Measurements from ENCODE around the gene SOX18.
A peak's percentile ranks its signal among the peaks of the same experiment; 100 is the strongest.
"Not testable (repeated sequence)": the region's sequence is repeated elsewhere in the genome, so short reads cannot be mapped to it uniquely, and the experiment has no call there.

The SOX18 gene

GRCh38 chr20:64049060-64049877, at the start of gene SOX18:
Gene SOX18 (minus strand): TSS chr20:64049639. CDS start chr20:64049516, 123 bp downstream.
- DNase-seq (ENCODE audit: extremely low spot score, insufficient read length, low read depth) (no peak), FAIRE-seq (no peak)

DNA sequence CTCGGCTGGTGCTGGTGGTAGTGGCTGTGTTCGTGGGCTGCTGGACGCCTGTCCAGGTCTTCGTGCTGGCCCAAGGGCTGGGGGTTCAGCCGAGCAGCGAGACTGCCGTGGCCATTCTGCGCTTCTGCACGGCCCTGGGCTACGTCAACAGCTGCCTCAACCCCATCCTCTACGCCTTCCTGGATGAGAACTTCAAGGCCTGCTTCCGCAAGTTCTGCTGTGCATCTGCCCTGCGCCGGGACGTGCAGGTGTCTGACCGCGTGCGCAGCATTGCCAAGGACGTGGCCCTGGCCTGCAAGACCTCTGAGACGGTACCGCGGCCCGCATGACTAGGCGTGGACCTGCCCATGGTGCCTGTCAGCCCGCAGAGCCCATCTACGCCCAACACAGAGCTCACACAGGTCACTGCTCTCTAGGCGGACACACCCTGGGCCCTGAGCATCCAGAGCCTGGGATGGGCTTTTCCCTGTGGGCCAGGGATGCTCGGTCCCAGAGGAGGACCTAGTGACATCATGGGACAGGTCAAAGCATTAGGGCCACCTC, 49.1 kb upstream of the SOX18 start:
- DNase-seq (ENCODE audit: extremely low spot score, insufficient read length, low read depth) (no peak), FAIRE-seq (no peak)

DNA sequence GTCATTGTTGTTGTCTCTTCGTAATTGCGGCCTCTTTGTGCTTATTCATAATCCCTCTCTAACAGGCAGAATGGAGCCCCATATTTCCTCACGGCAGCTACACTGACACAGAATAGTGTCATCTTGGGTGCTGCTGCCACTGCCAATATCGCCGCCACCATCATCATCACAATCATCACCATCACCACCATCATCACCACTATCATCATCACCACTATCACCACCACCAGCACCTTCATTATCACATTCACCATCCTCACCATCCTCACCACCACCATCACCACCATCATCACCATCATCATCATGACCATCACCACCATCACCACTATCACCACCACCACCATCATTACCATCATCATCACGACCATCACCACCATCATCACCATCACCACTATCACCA, 47.1 kb upstream of the SOX18 start:
- no peak for DNase-seq (ENCODE audit: extremely low spot score, insufficient read length, low read depth)
- FAIRE-seq, result peak; percentile 5

- no peak for FAIRE-seq
- DNase-seq (ENCODE audit: extremely low spot score, insufficient read length, low read depth), result no peak
Measured at GRCh38 chr20:64095927-64096326, 46.5 kb upstream of the SOX18 start.

- FAIRE-seq, result no peak
- DNase-seq (ENCODE audit: extremely low spot score, insufficient read length, low read depth), result no peak
Measured at GRCh38 chr20:64095455-64095854, 46.0 kb upstream of the SOX18 start.

DNA sequence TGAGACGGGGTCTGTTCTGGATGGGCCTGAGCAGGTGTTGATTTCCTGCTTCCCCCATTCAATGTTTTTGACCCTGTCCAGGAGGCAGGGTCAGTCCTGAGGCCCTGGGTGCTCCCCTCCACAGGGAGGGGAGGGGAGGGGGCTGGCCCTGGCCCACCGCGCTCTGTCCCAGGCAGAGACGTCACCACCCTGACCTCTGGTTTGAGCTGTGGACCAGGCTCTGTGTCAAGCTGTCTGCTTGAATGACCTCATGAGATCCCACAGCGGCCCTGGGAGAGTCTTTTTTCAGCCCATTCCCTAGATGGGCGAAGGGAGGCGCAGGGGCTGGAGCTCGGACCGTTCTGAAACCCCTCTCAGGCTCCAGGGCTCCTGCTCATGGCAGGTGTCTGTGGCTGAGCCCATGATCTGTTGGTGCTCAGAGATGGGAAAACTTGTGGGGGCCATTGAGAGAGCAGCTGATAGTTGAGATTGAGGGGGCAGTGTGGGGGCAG, 43.6 kb upstream of the SOX18 start:
- FAIRE-seq (no peak), DNase-seq (ENCODE audit: extremely low spot score, insufficient read length, low read depth) (no peak)

- DNase-seq (ENCODE audit: extremely low spot score, insufficient read length, low read depth), result no peak
- no peak for FAIRE-seq
Measured at GRCh38 chr20:64092258-64093012, 43.0 kb upstream of the SOX18 start.

DNA sequence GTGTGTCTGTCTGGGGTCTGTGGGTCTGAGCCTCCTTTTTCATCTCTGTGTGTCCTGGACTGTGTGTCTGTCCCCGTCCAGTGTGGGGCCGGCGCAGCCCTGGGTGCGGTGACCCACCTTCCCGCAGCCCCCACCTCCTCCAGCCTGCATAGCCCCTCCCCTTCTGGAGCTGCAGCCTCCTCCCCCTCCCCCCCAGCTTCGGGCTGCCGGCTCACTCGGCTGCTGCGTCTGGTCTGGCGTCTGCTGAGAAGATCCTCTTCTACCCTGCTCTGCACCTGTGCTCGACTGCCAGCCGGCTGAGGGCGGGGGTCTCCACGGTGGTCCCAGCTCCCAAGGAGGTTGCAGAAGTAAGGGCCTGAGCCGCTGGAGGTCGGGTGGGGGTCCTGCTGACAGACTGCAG, 42.3 kb upstream of the SOX18 start:
- DNase-seq (ENCODE audit: extremely low spot score, insufficient read length, low read depth), result no peak
- no peak for FAIRE-seq

GRCh38 chr20:64091340-64091739, 41.9 kb upstream of the SOX18 start:
- no peak for DNase-seq (ENCODE audit: extremely low spot score, insufficient read length, low read depth)
- FAIRE-seq, result no peak

DNA sequence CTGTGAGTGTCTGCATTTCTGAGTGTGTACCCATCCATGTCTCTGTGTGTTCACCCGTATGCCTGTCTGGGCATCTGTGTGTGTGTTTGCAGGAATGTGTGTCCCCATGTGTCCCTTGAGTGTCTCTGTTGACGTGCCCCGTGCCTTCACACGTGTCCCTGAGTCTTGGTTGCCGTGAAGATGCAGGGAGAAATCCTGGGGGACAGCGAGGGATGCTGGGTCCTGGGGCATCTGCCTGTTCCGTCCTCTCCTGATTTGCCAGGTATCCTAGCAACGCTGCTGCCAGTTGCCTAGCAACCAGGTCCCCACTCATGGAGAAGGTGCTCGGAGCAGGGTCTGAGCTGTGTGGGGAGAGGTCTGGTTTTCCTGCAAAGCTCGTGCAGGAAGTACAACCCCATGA, 40.7 kb upstream of the SOX18 start:
- DNase-seq (ENCODE audit: extremely low spot score, insufficient read length, low read depth), result no peak
- no peak for FAIRE-seq

GRCh38 chr20:64088586-64088985, 39.1 kb upstream of the SOX18 start:
- not testable (repeated sequence) for FAIRE-seq; DNase-seq (ENCODE audit: extremely low spot score, insufficient read length, low read depth)

DNA sequence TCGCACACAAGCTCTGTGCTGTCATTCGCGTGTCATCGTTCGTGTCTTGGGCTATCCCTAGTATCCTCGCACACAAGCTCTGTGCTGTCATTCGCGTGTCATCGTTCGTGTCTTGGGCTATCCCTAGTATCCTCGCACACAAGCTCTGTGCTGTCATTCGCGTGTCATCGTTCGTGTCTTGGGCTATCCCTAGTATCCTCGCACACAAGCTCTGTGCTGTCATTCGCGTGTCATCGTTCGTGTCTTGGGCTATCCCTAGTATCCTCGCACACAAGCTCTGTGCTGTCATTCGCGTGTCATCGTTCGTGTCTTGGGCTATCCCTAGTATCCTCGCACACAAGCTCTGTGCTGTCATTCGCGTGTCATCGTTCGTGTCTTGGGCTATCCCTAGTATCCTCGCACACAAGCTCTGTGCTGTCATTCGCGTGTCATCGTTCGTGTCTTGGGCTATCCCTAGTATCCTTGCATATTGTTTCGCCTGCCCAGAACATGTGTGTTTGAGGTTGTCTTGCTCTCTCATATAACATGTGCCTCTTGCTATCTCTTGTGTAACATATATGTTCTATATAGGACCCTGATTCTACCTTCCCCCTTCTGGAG, 37.9 kb upstream of the SOX18 start:
- not testable (repeated sequence) for FAIRE-seq; DNase-seq (ENCODE audit: extremely low spot score, insufficient read length, low read depth)

GRCh38 chr20:64086801-64087200, 37.4 kb upstream of the SOX18 start:
- FAIRE-seq (no peak), DNase-seq (ENCODE audit: extremely low spot score, insufficient read length, low read depth) (no peak)

- DNase-seq (ENCODE audit: extremely low spot score, insufficient read length, low read depth) (no peak), FAIRE-seq (no peak)
Measured at GRCh38 chr20:64084685-64085152, 35.3 kb upstream of the SOX18 start.

- no peak for DNase-seq (ENCODE audit: extremely low spot score, insufficient read length, low read depth)
- FAIRE-seq, result no peak
Measured at GRCh38 chr20:64083804-64084684, 34.6 kb upstream of the SOX18 start, which contains the start of gene LKAAEAR1. Gene LKAAEAR1 (minus strand): TSS chr20:64084398. CDS start chr20:64084219, 179 bp downstream.

DNA sequence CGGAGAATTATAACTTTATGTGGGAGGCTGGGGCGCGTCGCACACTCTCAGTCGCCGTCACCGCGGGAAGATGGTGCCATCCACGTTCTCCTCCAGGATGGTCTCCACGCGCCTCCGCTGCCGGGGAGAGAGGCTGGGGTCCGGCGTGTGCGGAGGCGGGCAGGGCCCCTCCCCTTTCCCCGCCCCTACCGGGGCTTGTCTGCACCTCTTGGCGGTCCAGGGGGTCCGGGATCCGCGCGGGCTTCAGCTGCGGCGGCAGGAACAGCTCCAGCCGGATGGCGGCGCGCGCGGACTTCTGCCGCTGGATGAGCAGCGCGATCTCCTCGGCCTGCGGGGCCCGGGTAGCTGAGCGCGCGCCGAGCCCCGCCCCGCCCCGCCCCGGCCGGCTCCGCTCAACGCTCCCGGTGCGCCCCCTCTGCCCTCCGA, 34.0 kb upstream of the SOX18 start:
- DNase-seq (ENCODE audit: extremely low spot score, insufficient read length, low read depth), result no peak
- FAIRE-seq, result no peak

GRCh38 chr20:64082820-64083377, 33.5 kb upstream of the SOX18 start:
- FAIRE-seq (no peak), DNase-seq (ENCODE audit: extremely low spot score, insufficient read length, low read depth) (no peak)

- DNase-seq (ENCODE audit: extremely low spot score, insufficient read length, low read depth) (no peak), FAIRE-seq (no peak)
Measured at GRCh38 chr20:64082126-64082731, 32.8 kb upstream of the SOX18 start.

DNA sequence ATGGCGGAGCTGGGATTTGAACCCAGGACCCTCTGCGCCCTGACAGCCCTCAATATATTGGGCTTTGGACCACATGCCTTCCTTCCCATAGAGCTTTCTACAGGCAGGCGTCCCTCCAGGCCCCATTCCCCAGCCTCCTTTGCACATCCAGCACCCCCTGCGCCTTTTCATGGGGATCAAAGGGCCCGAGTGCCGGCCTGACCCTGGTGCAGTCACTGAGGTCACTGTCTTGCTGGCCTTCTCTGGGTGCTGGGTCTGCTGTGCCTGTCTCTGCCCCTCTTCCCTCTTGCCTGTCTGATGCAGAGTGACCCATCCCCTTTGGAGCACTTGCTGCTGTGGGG, 32.2 kb upstream of the SOX18 start:
- FAIRE-seq (no peak), DNase-seq (ENCODE audit: extremely low spot score, insufficient read length, low read depth) (no peak)
